DND-41 (cell line): Measurements from ENCODE around the gene RNF5.

Experiments
- ATAC-seq: fragments of 200-7000 bp; cut with Tn5 transposase; 3 replicates; pipeline ENCODE4 v1.9.1; 2021; ENCODE audit warnings: low read depth; ENCODE audit not compliant: insufficient read depth
- DNase-seq: peaks from one replicate; pipeline ENCODE4 v3.0.0-alpha.2; 2020
- H2AFZ ChIP-seq: 2 replicates; pipeline ENCODE4 v1.6.0; 2012; ENCODE audit warnings: low read depth, low read length
- H3K27ac ChIP-seq: 2 replicates; pipeline ENCODE4 v1.5.1; 2012; ENCODE audit warnings: low read length, inconsistent platforms
- H3K27me3 ChIP-seq: fragments of 200-600 bp; sonication (generic); 2 replicates; pipeline ENCODE4 v1.6.0; 2012; ENCODE audit warnings: low read length, mild to moderate bottlenecking, inconsistent platforms; ENCODE audit not compliant: insufficient read depth, poor library complexity
- H3K36me3 ChIP-seq: 2 replicates; pipeline ENCODE4 v1.5.1; 2012; ENCODE audit warnings: low read length, inconsistent platforms; ENCODE audit not compliant: insufficient read depth
- H3K4me1 ChIP-seq: 2 replicates; pipeline ENCODE4 v1.5.1; 2012; ENCODE audit warnings: mild to moderate bottlenecking, low read length; ENCODE audit not compliant: insufficient read depth
- H3K4me2 ChIP-seq: 2 replicates; pipeline ENCODE4 v1.6.0; 2012; ENCODE audit warnings: mild to moderate bottlenecking, moderate library complexity, low read length, inconsistent platforms; ENCODE audit not compliant: insufficient read depth
- H3K4me3 ChIP-seq, 2 experiments: fragments of 200-600 bp in 1 of 2; shearing (Covaris generic) in 1 of 2; 2 replicates each; pipeline ENCODE4 v1.5.1; 2012 to 2016; ENCODE audit warnings: inconsistent platforms in 2 of 2, low read length in 2 of 2, mild to moderate bottlenecking in 2 of 2, low read depth in 1 of 2, moderate library complexity in 1 of 2
- H3K79me2 ChIP-seq: 2 replicates; pipeline ENCODE4 v1.6.0; 2012; ENCODE audit warnings: low read length, inconsistent platforms; ENCODE audit not compliant: insufficient read depth
- H3K9ac ChIP-seq: 2 replicates; pipeline ENCODE4 v1.6.0; 2012; ENCODE audit warnings: low read depth, mild to moderate bottlenecking, inconsistent platforms, low read length, moderate library complexity
- H3K9me3 ChIP-seq: 2 replicates; pipeline ENCODE4 v1.5.1; 2012; ENCODE audit warnings: low read length, moderate library complexity, mild to moderate bottlenecking, inconsistent platforms; ENCODE audit not compliant: insufficient read depth, severe bottlenecking
- H4K20me1 ChIP-seq: 2 replicates; pipeline ENCODE4 v1.6.0; 2012; ENCODE audit warnings: low read length; ENCODE audit not compliant: insufficient read depth
- CTCF ChIP-seq: IDR thresholded peaks from 2 replicates; pipeline ENCODE4 v1.5.1; 2012; ENCODE audit warnings: borderline replicate concordance, low read length, moderate library complexity, mild to moderate bottlenecking; ENCODE audit not compliant: poor library complexity, severe bottlenecking; ENCODE audit errors: extremely low read depth
- EZH2 ChIP-seq: IDR thresholded peaks from 3 replicates; pipeline ENCODE4 v1.6.1; 2012; ENCODE audit warnings: borderline replicate concordance, low read depth, mild to moderate bottlenecking, moderate library complexity, low read length, inconsistent platforms; ENCODE audit not compliant: severe bottlenecking

RNF5 gene

GRCh38 chr6:32218167-32218566, 40.0 kb downstream of the RNF5 start:
- Histone ChIP-seq H3K9ac (no peak overlapping the region), H2AFZ (no peak overlapping the region), H3K27ac (no peak overlapping the region), H3K4me1 (no peaks in the 10 kb centered on the region), H3K9me3 (no peaks in the 10 kb centered on the region), H3K36me3 (no peaks in the 10 kb centered on the region), H3K4me2 (no peak overlapping the region), H3K4me3 (no peak overlapping the region), H4K20me1 (no peaks in the 10 kb centered on the region), H3K27me3 (peaks cover 10% of the 10 kb centered on the region), H3K79me2 (no peaks in the 10 kb centered on the region)
- DNase-seq (no peak), ATAC-seq (no peak)
- TF ChIP-seq EZH2 (no peak), CTCF (no peak)

GRCh38 chr6:32220021-32220420, 41.8 kb downstream of the RNF5 start:
- Histone ChIP-seq H3K27me3 (peaks cover 14% of the 10 kb centered on the region), H4K20me1 (no peaks in the 10 kb centered on the region), H3K36me3 (no peaks in the 10 kb centered on the region), H3K79me2 (no peaks in the 10 kb centered on the region), H3K4me3 (no peak overlapping the region), H3K9ac (no peak overlapping the region), H2AFZ (no peak overlapping the region), H3K4me1 (no peaks in the 10 kb centered on the region), H3K9me3 (no peaks in the 10 kb centered on the region), H3K4me2 (no peak overlapping the region), H3K27ac (no peak overlapping the region)
- no peak for TF ChIP-seq CTCF
- TF ChIP-seq EZH2 = no peak
- no peak for DNase-seq
- no peak for ATAC-seq

DNA sequence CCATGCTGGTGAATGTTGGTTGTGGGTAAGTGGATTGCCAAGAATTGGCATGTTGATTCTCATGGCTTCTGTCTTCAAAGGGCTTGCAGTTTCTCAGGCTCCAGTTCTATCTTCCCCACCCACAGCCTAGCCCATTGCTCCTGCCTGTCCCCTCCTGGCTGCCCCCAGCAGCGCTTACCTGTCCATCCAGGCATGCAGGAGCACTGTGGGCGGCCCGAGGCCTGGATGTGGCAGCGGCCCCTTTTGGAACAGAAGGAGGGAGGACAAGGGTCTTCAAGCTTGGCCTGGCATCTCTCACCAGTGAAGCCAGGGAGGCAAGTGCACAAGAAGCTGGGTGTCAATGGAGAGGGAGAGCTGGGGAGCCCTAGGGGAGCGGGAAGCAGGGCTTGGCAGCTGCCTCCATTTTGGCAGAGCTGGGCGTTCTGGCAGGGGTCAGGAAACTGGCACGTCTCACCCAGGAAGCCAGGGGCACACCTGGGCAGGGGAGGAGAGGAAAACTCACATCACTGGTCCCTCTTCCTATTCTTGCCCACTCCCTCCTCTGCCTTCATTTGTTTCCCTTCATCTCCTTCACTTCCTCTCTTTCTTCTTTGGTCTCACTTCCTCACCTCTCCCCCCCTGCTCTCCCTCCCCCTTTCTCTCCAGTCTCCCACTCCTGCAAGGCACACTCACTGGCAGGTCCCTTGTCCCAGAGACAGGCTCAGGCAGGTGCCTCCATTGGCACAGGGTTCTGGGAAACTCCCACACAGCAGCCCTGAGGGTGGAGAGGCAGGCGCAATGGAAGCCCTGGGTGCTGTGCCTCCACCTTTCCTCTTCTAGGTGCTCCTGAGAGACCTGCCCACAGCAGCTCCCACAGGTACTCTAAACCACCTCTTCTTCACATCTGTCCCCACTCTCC, 44.4 kb downstream of the RNF5 start:
- H3K9ac ChIP-seq = no peak overlapping the region
- H3K27ac ChIP-seq = no peak overlapping the region
- H3K27me3 ChIP-seq = peaks cover 14% of the 10 kb centered on the region
- no peak for TF ChIP-seq EZH2
- no peak for TF ChIP-seq CTCF
- H3K4me2 ChIP-seq = no peak overlapping the region
- H2AFZ ChIP-seq = no peak overlapping the region
- ATAC-seq = no peak
- H3K79me2 ChIP-seq = no peaks in the 10 kb centered on the region
- no peaks in the 10 kb centered on the region for H3K4me1 ChIP-seq
- no peaks in the 10 kb centered on the region for H3K9me3 ChIP-seq
- no peaks in the 10 kb centered on the region for H4K20me1 ChIP-seq
- H3K4me3 ChIP-seq = no peak overlapping the region
- no peaks in the 10 kb centered on the region for H3K36me3 ChIP-seq
- no peak for DNase-seq
